Panc1 (cell line): Measurements from ENCODE around the gene TXNRD1. TPM values are rescaled to one million over a fixed set of nuclear protein-coding genes. Genes with fewer than 3 reads are reported as not detected.
"Not testable (repeated sequence)": the region's sequence is repeated elsewhere in the genome, so short reads cannot be mapped to it uniquely, and the experiment has no call there.

Experiments used
- ATAC-seq: fragments of 200-7000 bp; cut with Tn5 transposase; 2 replicates; pipeline ENCODE4 v1.9.1; 2020; ENCODE audit warnings: mild to moderate bottlenecking, moderate library complexity
- BruUV-seq: library from RNA; stranded (reverse); fragments of 400-500 nt; replicated peaks from 2 replicates; lab custom pipeline; 2021; lab: Mats Ljungman, UMichigan
- CTCF ChIA-PET: fragments of 300-600 bp; sonication (Branson Sonifier 250); formaldehyde crosslinking; loops from one replicate; lab custom pipeline; 2022; ENCODE audit warnings: antibody characterized with exemption; lab: Charles Lee
- POLR2A ChIA-PET: fragments of 300-600 bp; sonication (Branson Sonifier 250); formaldehyde crosslinking; loops from one replicate; lab custom pipeline; 2022; ENCODE audit warnings: antibody characterized with exemption; lab: Charles Lee
- DNase-seq: peaks from one replicate; pipeline ENCODE4 v3.0.0-alpha.2; 2010; ENCODE audit warnings: low read depth, low spot score
- H3K27ac ChIP-seq: 2 replicates; pipeline ENCODE4 v1.5.1; 2011; ENCODE audit warnings: mild to moderate bottlenecking, low read length, inconsistent platforms
- H3K27me3 ChIP-seq: fragments of 200-500 bp; sonication (Bioruptor generic); 2 replicates; pipeline ENCODE4 v1.6.0; 2014; ENCODE audit warnings: low read length, inconsistent platforms; ENCODE audit not compliant: control insufficient read depth, insufficient read depth
- H3K36me3 ChIP-seq: fragments of 200-500 bp; sonication (Bioruptor generic); 2 replicates; pipeline ENCODE4 v1.5.1; 2014; ENCODE audit warnings: inconsistent platforms, mild to moderate bottlenecking, low read length, moderate library complexity; ENCODE audit not compliant: control insufficient read depth, insufficient read depth
- H3K4me1 ChIP-seq: 2 replicates; pipeline ENCODE4 v1.5.1; 2011; ENCODE audit warnings: inconsistent platforms, mild to moderate bottlenecking, low read length, moderate library complexity; ENCODE audit not compliant: control insufficient read depth, insufficient read depth
- H3K4me3 ChIP-seq, 2 experiments: 2 replicates each; pipeline ENCODE4 v1.5.1; 2011 to 2012; ENCODE audit warnings: low read depth in 2 of 2, low read length in 2 of 2, mild to moderate bottlenecking in 2 of 2, inconsistent platforms in 1 of 2, moderate library complexity in 1 of 2
- H3K9me3 ChIP-seq: fragments of 200-500 bp; sonication (Bioruptor generic); 2 replicates; pipeline ENCODE4 v1.5.1; 2014; ENCODE audit warnings: low read depth, mild to moderate bottlenecking, inconsistent platforms, low read length, moderate library complexity; ENCODE audit not compliant: control insufficient read depth, insufficient read depth
- POLR2AphosphoS5 ChIP-seq: IDR thresholded peaks from 2 replicates; pipeline ENCODE4 v1.6.1; 2012; ENCODE audit warnings: mild to moderate bottlenecking, low read depth, low read length, moderate library complexity
- SIN3A ChIP-seq: IDR thresholded peaks from 2 replicates; pipeline ENCODE4 v1.6.1; 2012; ENCODE audit warnings: low read depth, mild to moderate bottlenecking, low read length, moderate library complexity, borderline replicate concordance; ENCODE audit not compliant: insufficient read depth
- TCF7L2 ChIP-seq: IDR thresholded peaks from 2 replicates; pipeline ENCODE4 v1.6.1; 2011; ENCODE audit warnings: mild to moderate bottlenecking, low read depth, low read length, inconsistent platforms
- in situ Hi-C: cut with HindIII; loops from 2 replicates; pipeline ENCODE4 v1.10.0; 2016; ENCODE audit warnings: low sequenced_read_pairs, low pct_unique_long_range_greater_than_20kb
- intact Hi-C: fragments of 100-400 bp; cut with micrococcal nuclease; formaldehyde crosslinking; loops from one replicate; pipeline ENCODE4 v1.10.0; 2022; ENCODE audit not compliant: unreplicated experiment
- total RNA-seq: library from RNA; stranded (reverse); gene quantifications from one replicate; pipeline ENCODE4 v1.2.1, GENCODE V29; 2021; ENCODE audit not compliant: unreplicated experiment
- TF ChIP-seq, protein P1 (sequence below), 2 experiments: IDR thresholded peaks; 2 replicates each; pipeline ENCODE4 v1.6.1; 2011 to 2012; ENCODE audit warnings: low read depth in 2 of 2, control low read depth in 1 of 2, low read length in 1 of 2, mild to moderate bottlenecking in 1 of 2, moderate library complexity in 1 of 2; ENCODE audit not compliant: insufficient read depth in 1 of 2
- TF ChIP-seq, protein P2 (sequence below): fragments of 450-650 bp; IDR thresholded peaks from 2 replicates; pipeline ENCODE4 v1.5.1; 2017; ENCODE audit warnings: mild to moderate bottlenecking

TXNRD1 gene
- total RNA-seq, 1 experiment from 2014 or later = 348 TPM

DNA sequence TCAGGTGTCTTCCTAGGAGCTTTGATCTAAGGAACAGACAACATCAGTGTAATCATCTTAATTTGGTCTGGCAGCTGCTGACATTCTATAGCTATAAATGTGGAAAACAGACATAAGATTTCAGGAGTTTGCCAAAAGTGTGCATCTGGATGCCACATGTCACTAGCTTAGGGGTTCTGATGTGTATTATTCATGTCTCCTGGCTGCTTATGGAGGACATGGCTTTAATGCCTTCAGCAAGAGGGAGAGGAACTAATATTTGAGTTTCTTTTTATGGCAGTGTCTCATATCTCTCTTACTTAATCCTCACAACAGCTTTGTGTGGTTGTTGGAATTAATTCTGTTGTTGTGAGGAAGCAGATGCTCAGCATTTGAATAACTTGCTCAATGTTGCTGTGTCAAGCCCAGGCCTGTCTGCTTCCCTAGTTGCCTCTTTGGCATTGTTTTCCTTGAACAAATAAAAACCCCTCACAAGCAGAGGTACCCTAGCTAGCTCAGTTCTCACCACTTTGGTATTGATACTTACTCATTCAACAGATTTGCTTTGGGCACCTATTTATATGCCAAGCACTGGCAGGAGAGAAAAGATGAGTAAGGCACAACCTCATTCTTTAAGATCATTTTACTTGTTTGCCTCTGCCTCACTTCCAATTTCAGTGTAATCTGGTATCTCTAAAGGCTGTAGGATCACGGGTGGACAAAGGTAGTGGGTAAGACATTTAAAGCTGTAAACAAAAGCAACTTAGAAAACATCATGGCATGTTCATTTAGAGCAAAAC lies 48.2 kb downstream of the TXNRD1 start:
- in situ Hi-C loops = no loop called here
- ChIA-PET POLR2A (interaction anchor here (0.9 kb wide), 1 partner anchor 13 kb away, joined by 3 read pairs; no protein-coding TSS in a partner anchor), CTCF (no interaction called here)
- ATAC-seq = no peak
- Histone ChIP-seq H3K36me3 (no peaks in the 10 kb centered on the region), H3K27me3 (no peaks in the 10 kb centered on the region), H3K27ac (peak overlapping the region; percentile 65; the same call in 1 of the 2 replicates), H3K9me3 (no peaks in the 10 kb centered on the region), H3K4me1 (peaks cover 4% of the 10 kb centered on the region; the same call in 1 of the 2 replicates), H3K4me3 (no peak overlapping the region)
- no TSS peak for BruUV-seq
- intact Hi-C loops = no loop called here
- TF ChIP-seq TCF7L2 (no peak), SIN3A (no peak), POLR2AphosphoS5 (no peak)
- TF ChIP-seq, protein P1, sequence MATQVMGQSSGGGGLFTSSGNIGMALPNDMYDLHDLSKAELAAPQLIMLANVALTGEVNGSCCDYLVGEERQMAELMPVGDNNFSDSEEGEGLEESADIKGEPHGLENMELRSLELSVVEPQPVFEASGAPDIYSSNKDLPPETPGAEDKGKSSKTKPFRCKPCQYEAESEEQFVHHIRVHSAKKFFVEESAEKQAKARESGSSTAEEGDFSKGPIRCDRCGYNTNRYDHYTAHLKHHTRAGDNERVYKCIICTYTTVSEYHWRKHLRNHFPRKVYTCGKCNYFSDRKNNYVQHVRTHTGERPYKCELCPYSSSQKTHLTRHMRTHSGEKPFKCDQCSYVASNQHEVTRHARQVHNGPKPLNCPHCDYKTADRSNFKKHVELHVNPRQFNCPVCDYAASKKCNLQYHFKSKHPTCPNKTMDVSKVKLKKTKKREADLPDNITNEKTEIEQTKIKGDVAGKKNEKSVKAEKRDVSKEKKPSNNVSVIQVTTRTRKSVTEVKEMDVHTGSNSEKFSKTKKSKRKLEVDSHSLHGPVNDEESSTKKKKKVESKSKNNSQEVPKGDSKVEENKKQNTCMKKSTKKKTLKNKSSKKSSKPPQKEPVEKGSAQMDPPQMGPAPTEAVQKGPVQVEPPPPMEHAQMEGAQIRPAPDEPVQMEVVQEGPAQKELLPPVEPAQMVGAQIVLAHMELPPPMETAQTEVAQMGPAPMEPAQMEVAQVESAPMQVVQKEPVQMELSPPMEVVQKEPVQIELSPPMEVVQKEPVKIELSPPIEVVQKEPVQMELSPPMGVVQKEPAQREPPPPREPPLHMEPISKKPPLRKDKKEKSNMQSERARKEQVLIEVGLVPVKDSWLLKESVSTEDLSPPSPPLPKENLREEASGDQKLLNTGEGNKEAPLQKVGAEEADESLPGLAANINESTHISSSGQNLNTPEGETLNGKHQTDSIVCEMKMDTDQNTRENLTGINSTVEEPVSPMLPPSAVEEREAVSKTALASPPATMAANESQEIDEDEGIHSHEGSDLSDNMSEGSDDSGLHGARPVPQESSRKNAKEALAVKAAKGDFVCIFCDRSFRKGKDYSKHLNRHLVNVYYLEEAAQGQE (IDR thresholded peaks at IDR 0.05; ENCODE audit: insufficient read depth in 1 of 2, low read depth in 2 of 2, low read length in 1 of 2) = no peak
- TF ChIP-seq, protein P2, sequence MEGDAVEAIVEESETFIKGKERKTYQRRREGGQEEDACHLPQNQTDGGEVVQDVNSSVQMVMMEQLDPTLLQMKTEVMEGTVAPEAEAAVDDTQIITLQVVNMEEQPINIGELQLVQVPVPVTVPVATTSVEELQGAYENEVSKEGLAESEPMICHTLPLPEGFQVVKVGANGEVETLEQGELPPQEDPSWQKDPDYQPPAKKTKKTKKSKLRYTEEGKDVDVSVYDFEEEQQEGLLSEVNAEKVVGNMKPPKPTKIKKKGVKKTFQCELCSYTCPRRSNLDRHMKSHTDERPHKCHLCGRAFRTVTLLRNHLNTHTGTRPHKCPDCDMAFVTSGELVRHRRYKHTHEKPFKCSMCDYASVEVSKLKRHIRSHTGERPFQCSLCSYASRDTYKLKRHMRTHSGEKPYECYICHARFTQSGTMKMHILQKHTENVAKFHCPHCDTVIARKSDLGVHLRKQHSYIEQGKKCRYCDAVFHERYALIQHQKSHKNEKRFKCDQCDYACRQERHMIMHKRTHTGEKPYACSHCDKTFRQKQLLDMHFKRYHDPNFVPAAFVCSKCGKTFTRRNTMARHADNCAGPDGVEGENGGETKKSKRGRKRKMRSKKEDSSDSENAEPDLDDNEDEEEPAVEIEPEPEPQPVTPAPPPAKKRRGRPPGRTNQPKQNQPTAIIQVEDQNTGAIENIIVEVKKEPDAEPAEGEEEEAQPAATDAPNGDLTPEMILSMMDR = no peak
- no peak for DNase-seq

DNA sequence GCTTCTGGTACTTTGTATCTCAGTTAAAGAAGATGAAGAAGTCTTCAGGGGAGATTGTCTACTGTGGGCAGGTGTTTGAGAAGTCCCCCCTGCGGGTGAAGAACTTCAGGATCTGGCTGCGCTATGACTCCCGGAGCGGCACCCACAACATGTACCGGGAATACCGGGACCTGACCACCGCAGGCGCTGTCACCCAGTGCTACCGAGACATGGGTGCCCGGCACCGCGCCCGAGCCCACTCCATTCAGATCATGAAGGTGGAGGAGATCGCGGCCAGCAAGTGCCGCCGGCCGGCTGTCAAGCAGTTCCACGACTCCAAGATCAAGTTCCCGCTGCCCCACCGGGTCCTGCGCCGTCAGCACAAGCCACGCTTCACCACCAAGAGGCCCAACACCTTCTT lies 49.9 kb downstream of the TXNRD1 start:
- H3K36me3 ChIP-seq, CTCF ChIA-PET, ATAC-seq, H3K4me3 ChIP-seq, H3K9me3 ChIP-seq, DNase-seq, H3K27ac ChIP-seq, BruUV-seq, H3K4me1 ChIP-seq, in situ Hi-C loops, intact Hi-C loops, POLR2A ChIA-PET, H3K27me3 ChIP-seq: not testable (repeated sequence)

DNA sequence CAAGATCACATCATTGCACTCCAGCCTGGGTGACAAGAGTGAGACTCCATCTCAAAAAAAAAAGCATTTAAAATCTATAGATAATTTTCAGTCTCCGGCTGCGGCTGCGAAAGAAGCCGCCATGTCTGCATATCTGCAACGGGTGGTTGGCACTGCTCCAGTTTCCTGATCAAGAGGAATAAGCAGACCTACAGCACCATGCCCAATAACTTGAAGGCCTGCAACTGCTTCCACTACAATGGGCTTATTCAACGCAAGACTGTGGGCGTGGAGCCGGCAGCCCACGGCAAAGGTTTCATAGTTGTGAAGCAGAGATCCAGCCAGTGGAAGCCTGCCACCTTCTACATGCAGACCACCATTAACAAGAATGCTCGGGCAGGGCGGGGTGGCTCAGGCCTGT lies 57.4 kb downstream of the TXNRD1 start:
- ChIA-PET POLR2A (no interaction called here), CTCF (no interaction called here)
- DNase-seq (no peak), ATAC-seq (no peak)
- Histone ChIP-seq H3K36me3 (no peaks in the 10 kb centered on the region), H3K27me3 (no peaks in the 10 kb centered on the region), H3K27ac (peak overlapping the region; percentile 36; the same call in 1 of the 2 replicates), H3K4me1 (peaks cover 30% of the 10 kb centered on the region), H3K9me3 (no peaks in the 10 kb centered on the region), H3K4me3 (no peak overlapping the region)
- in situ Hi-C loops = no loop called here
- BruUV-seq = no TSS peak
- no peak for TF ChIP-seq TCF7L2
- TF ChIP-seq POLR2AphosphoS5 = no peak
- no peak for TF ChIP-seq SIN3A
- TF ChIP-seq, protein P2 = no peak
- TF ChIP-seq, protein P1 (IDR thresholded peaks at IDR 0.05; ENCODE audit: insufficient read depth in 1 of 2, low read depth in 2 of 2, low read length in 1 of 2) = no peak
- intact Hi-C loops = no loop called here
